Osteoblast (primary cell): ENCODE measurements around the gene NKAIN4. TPM values are rescaled to one million over a fixed set of nuclear protein-coding genes. Genes with fewer than 3 reads are reported as not detected.

ENCODE experiments used
- DNase-seq: peaks from one replicate; pipeline ENCODE4 v3.0.0; 2011; ENCODE audit warnings: low spot score, mixed read lengths; ENCODE audit not compliant: insufficient read length; ENCODE audit errors: missing footprints
- H2AFZ ChIP-seq: 2 replicates; pipeline ENCODE4 v1.6.0; 2011; ENCODE audit warnings: mild to moderate bottlenecking, low read length
- H3K27ac ChIP-seq: 2 replicates; pipeline ENCODE4 v1.5.1; 2011; ENCODE audit warnings: mild to moderate bottlenecking, low read depth, low read length, moderate library complexity
- H3K27me3 ChIP-seq: 2 replicates; pipeline ENCODE4 v1.6.0; 2012; ENCODE audit warnings: mild to moderate bottlenecking, control low read depth, inconsistent platforms, low read length, moderate library complexity; ENCODE audit not compliant: insufficient read depth
- H3K36me3 ChIP-seq: 2 replicates; pipeline ENCODE4 v1.5.1; 2011; ENCODE audit warnings: mild to moderate bottlenecking, low read length, control low read depth, moderate library complexity; ENCODE audit not compliant: insufficient read depth
- H3K4me1 ChIP-seq: 2 replicates; pipeline ENCODE4 v1.5.1; 2011; ENCODE audit warnings: mild to moderate bottlenecking, low read length, control low read depth, moderate library complexity; ENCODE audit not compliant: insufficient read depth
- H3K4me2 ChIP-seq: 2 replicates; pipeline ENCODE4 v1.6.0; 2011; ENCODE audit warnings: mild to moderate bottlenecking, low read length; ENCODE audit not compliant: insufficient read depth
- H3K4me3 ChIP-seq: fragments of 200-600 bp; sonication (generic); 3 replicates; pipeline ENCODE4 v1.5.1; 2012; ENCODE audit warnings: mild to moderate bottlenecking, low read length, inconsistent platforms; ENCODE audit not compliant: insufficient read depth
- H3K79me2 ChIP-seq: 2 replicates; pipeline ENCODE4 v1.6.0; 2012; ENCODE audit warnings: mild to moderate bottlenecking, low read length, control low read depth, inconsistent platforms; ENCODE audit not compliant: insufficient read depth
- H3K9me3 ChIP-seq: 2 replicates; pipeline ENCODE4 v1.5.1; 2011; ENCODE audit warnings: low read depth, low read length, control low read depth
- H4K20me1 ChIP-seq: 2 replicates; pipeline ENCODE4 v1.6.0; 2012; ENCODE audit warnings: mild to moderate bottlenecking, low read length, control low read depth; ENCODE audit not compliant: insufficient read depth
- total RNA-seq: library from RNA; depleted of rRNA; stranded (reverse); fragments of >200 nt; gene quantifications from 2 replicates; pipeline ENCODE4 v1.2.3, GENCODE V29; 2012
- TF ChIP-seq, protein P1 (sequence below): IDR thresholded peaks from 2 replicates; pipeline ENCODE4 v1.5.1; 2011; ENCODE audit warnings: mild to moderate bottlenecking, low read depth, low read length, moderate library complexity; ENCODE audit errors: extremely low read depth

The NKAIN4 gene
- total RNA-seq, 1 donor = not detected

DNA sequence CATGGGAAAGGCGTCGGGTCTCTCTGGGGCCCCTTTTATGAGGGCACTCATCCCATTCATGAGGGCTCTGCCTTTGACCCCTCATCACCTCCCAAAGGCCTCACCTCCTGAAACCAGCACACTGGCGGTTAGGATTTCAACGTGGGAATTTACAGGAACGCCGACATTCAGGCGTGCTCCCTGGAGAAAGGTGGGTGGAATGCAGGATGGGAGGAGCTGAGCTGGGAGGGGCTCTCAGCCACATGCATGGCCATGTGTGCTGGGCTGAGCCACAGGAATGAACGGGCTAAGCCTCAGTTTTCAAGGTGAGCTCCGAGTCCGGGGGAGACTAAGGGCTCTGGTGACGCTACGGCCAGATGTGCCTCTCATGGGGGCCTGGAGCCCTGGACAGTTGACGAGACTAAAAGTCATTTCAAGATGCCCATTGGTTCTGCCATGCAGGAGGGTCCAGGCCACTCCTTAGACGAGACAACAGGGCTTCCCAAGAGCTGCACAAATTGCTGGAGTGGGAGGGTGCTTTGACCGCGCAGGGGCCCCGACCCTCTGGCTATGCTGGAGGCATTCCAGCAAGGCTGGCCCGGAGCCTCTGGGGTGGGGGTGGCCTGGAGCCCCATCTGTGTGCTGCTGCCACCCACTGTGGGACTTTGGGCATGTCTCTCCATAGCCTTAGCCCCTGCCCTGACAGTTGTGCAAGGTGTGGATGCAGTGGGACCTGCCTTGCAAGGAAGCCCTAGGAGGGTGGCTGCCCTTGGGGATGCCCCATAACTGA, 14.6 kb upstream of the NKAIN4 start:
- Histone ChIP-seq H3K9me3 (no peaks in the 10 kb centered on the region), H3K27ac (no peak overlapping the region), H3K27me3 (peaks cover 25% of the 10 kb centered on the region), H3K4me1 (peaks cover 9% of the 10 kb centered on the region), H3K4me3 (no peak overlapping the region), H3K36me3 (no peaks in the 10 kb centered on the region), H2AFZ (no peak overlapping the region), H4K20me1 (peaks cover 12% of the 10 kb centered on the region), H3K4me2 (no peak overlapping the region), H3K79me2 (peaks cover 22% of the 10 kb centered on the region)
- TF ChIP-seq, protein P1, sequence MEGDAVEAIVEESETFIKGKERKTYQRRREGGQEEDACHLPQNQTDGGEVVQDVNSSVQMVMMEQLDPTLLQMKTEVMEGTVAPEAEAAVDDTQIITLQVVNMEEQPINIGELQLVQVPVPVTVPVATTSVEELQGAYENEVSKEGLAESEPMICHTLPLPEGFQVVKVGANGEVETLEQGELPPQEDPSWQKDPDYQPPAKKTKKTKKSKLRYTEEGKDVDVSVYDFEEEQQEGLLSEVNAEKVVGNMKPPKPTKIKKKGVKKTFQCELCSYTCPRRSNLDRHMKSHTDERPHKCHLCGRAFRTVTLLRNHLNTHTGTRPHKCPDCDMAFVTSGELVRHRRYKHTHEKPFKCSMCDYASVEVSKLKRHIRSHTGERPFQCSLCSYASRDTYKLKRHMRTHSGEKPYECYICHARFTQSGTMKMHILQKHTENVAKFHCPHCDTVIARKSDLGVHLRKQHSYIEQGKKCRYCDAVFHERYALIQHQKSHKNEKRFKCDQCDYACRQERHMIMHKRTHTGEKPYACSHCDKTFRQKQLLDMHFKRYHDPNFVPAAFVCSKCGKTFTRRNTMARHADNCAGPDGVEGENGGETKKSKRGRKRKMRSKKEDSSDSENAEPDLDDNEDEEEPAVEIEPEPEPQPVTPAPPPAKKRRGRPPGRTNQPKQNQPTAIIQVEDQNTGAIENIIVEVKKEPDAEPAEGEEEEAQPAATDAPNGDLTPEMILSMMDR = no peak
- DNase-seq = no peak

DNA sequence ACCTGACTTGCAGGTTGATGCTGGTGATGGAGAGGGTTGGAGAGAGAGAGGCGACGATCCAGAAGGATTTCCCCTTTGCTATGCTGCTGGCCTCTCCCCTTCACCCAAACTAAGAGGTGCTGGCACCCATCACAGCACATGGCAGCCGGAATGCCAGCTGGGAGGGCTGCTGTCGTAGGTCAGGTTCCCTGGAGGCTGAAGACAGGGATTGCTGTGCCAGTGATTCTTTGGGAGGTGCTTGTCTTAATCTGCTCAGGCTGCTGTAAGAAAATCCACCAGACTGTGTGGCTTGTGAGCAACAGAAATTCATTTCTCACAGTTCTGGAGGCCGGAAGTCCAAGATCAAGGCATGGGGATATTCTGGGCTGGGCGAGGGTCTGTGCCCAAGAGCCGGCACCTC, 14.0 kb upstream of the NKAIN4 start:
- no peak overlapping the region for H3K4me2 ChIP-seq
- DNase-seq = no peak
- peaks cover 9% of the 10 kb centered on the region for H3K4me1 ChIP-seq
- H3K4me3 ChIP-seq = no peak overlapping the region
- H2AFZ ChIP-seq = no peak overlapping the region
- TF ChIP-seq, protein P1 = no peak
- peaks cover 16% of the 10 kb centered on the region for H3K79me2 ChIP-seq
- no peaks in the 10 kb centered on the region for H3K9me3 ChIP-seq
- H3K36me3 ChIP-seq = no peaks in the 10 kb centered on the region
- H3K27ac ChIP-seq = no peak overlapping the region
- H4K20me1 ChIP-seq = peaks cover 8% of the 10 kb centered on the region
- H3K27me3 ChIP-seq = peaks cover 26% of the 10 kb centered on the region

DNA sequence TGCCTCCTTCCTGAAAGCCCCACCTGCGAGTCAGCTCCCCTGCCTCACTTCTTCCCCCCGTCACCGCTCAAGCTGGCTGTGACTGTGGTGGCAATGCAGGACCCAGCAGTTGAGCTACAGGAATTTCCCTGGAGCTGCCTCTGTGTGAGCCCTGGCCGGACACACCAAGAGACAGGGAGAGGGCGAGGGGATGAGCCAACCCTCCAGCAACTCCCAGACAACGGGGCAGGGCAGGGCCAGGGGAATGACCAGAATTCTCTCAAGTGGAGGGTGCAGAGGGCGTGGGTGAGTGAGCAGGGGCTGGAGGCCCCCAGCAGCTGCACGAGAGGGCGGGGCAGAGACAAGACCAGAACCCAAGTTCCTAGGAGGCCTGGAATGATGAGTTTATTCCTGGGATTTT, 13.4 kb upstream of the NKAIN4 start:
- Histone ChIP-seq H3K4me1 (peaks cover 9% of the 10 kb centered on the region), H3K36me3 (no peaks in the 10 kb centered on the region), H3K9me3 (no peaks in the 10 kb centered on the region), H3K79me2 (peaks cover 10% of the 10 kb centered on the region), H3K4me2 (no peak overlapping the region), H2AFZ (no peak overlapping the region), H4K20me1 (peaks cover 8% of the 10 kb centered on the region), H3K27me3 (peaks cover 31% of the 10 kb centered on the region), H3K27ac (no peak overlapping the region), H3K4me3 (no peak overlapping the region)
- TF ChIP-seq, protein P1 = no peak
- DNase-seq = no peak

DNA sequence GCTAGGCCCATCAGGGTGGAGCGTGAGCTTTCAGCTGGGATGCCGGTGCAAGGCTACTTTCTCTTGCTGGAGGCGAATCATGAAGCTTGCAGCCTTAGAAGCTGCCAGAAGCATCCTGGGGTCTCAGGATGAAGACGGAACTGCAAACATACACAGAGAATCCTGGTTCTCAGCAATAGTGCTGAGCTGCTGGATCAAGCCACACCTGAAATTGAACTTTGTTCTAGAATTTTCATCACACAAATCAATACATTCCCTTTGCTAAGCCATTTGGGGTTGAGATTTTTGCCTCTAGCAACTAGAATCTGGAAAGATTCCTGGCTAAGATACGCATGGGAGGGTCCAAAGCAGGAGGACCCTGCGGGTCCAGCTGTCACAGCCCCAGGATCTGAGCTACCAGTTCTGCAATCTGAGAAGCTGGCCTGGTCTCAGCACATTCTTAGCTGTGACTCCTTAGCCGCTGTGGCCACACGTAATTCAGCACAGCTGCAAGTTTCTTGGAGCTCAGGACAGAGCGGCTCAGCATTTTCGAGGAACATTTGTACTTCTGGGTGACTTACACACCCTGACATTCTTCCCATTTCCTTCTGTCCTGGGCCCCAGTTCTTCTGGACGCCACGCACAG, 11.7 kb upstream of the NKAIN4 start:
- H3K4me3 ChIP-seq = no peak overlapping the region
- H3K79me2 ChIP-seq = no peaks in the 10 kb centered on the region
- TF ChIP-seq, protein P1 = no peak
- H4K20me1 ChIP-seq = peaks cover 8% of the 10 kb centered on the region
- H3K4me1 ChIP-seq = peaks cover 3% of the 10 kb centered on the region
- H3K27me3 ChIP-seq = peaks cover 45% of the 10 kb centered on the region
- no peak for DNase-seq
- no peak overlapping the region for H2AFZ ChIP-seq
- H3K27ac ChIP-seq = no peak overlapping the region
- H3K36me3 ChIP-seq = no peaks in the 10 kb centered on the region
- no peaks in the 10 kb centered on the region for H3K9me3 ChIP-seq
- no peak overlapping the region for H3K4me2 ChIP-seq
